GM19395 (cell line): ENCODE data around the gene ATP13A3.
"Not testable (repeated sequence)": the region's sequence is repeated elsewhere in the genome, so short reads cannot be mapped to it uniquely, and the experiment has no call there.

Experiments used
- ATAC-seq: cut with Tn5 transposase; IDR thresholded peaks from one replicate; pipeline ENCODE4 v1.9.1; 2021; ENCODE audit warnings: mild to moderate bottlenecking, moderate library complexity; ENCODE audit not compliant: unreplicated experiment

The ATP13A3 gene

GRCh38 chr3:194486540-194487288 lies at the start of gene ATP13A3:
TSS of gene ATP13A3 (minus strand) at chr3:194487002. CDS start at chr3:194462190, 24,812 bp downstream.
- peak; percentile 62 for ATAC-seq

GRCh38 chr3:194535199-194535598 lies 48.4 kb upstream of the ATP13A3 start:
- not testable (repeated sequence) for ATAC-seq

- ATAC-seq: no peak
These were observed 47.4 kb upstream of the ATP13A3 start for GRCh38 chr3:194534243-194534642.

GRCh38 chr3:194532591-194532990 lies 45.8 kb upstream of the ATP13A3 start:
- ATAC-seq: no peak

- ATAC-seq: no peak
These were observed 40.9 kb upstream of the ATP13A3 start for GRCh38 chr3:194527726-194528125.

- no peak for ATAC-seq
These were observed 39.4 kb upstream of the ATP13A3 start for GRCh38 chr3:194526164-194526563.

GRCh38 chr3:194522579-194523046 lies 35.8 kb upstream of the ATP13A3 start:
- no peak for ATAC-seq

- no peak for ATAC-seq
These were observed 34.9 kb upstream of the ATP13A3 start for GRCh38 chr3:194521510-194522260.

GRCh38 chr3:194520682-194521162 lies 33.9 kb upstream of the ATP13A3 start:
- not testable (repeated sequence) for ATAC-seq

GRCh38 chr3:194520201-194520600 lies 33.4 kb upstream of the ATP13A3 start:
- not testable (repeated sequence) for ATAC-seq

GRCh38 chr3:194518652-194519051 lies 31.9 kb upstream of the ATP13A3 start:
- no peak for ATAC-seq

GRCh38 chr3:194517333-194517732 lies 30.5 kb upstream of the ATP13A3 start:
- ATAC-seq: no peak

- ATAC-seq: no peak
These were observed 27.8 kb upstream of the ATP13A3 start for GRCh38 chr3:194514626-194515025.

- no peak for ATAC-seq
These were observed 26.2 kb upstream of the ATP13A3 start for GRCh38 chr3:194512895-194513601.

GRCh38 chr3:194508491-194509453 lies 22.0 kb upstream of the ATP13A3 start:
- ATAC-seq: no peak

GRCh38 chr3:194507571-194507970 lies 20.8 kb upstream of the ATP13A3 start:
- no peak for ATAC-seq

GRCh38 chr3:194505791-194506415 lies 19.1 kb upstream of the ATP13A3 start:
- no peak for ATAC-seq

GRCh38 chr3:194504861-194505260 lies 18.1 kb upstream of the ATP13A3 start:
- ATAC-seq: no peak

GRCh38 chr3:194504146-194504545 lies 17.3 kb upstream of the ATP13A3 start:
- no peak for ATAC-seq

- no peak for ATAC-seq
These were observed 16.3 kb upstream of the ATP13A3 start for GRCh38 chr3:194503081-194503531.
